Neuronal stem cell (in vitro differentiated cells): ENCODE measurements around the gene TBXAS1.

ENCODE experiments used
- DNase-seq: peaks from one replicate; pipeline ENCODE4 v3.0.0-alpha.2; 2013; ENCODE audit warnings: low spot score
- H2AFZ ChIP-seq: one replicate; pipeline ENCODE4 v1.6.1; 2013; ENCODE audit warnings: mild to moderate bottlenecking, low read length, inconsistent platforms
- H2AK5ac ChIP-seq: 2 replicates; pipeline ENCODE4 v1.6.1; 2013; ENCODE audit warnings: low read depth, mild to moderate bottlenecking, inconsistent platforms, low read length, moderate library complexity, mixed read lengths
- H2BK120ac ChIP-seq: 2 replicates; pipeline ENCODE4 v1.6.1; 2013; ENCODE audit warnings: low read depth, mild to moderate bottlenecking, inconsistent platforms, low read length, moderate library complexity, mixed read lengths
- H2BK12ac ChIP-seq: one replicate; pipeline ENCODE4 v1.6.1; 2013; ENCODE audit warnings: low read length, inconsistent platforms
- H2BK15ac ChIP-seq: 2 replicates; pipeline ENCODE4 v1.6.1; 2013; ENCODE audit warnings: mild to moderate bottlenecking, low read length, inconsistent platforms, mixed read lengths
- H2BK5ac ChIP-seq: one replicate; pipeline ENCODE4 v1.6.1; 2013; ENCODE audit warnings: inconsistent platforms, mild to moderate bottlenecking, low read length, moderate library complexity
- H3K14ac ChIP-seq: one replicate; pipeline ENCODE4 v1.6.1; 2013; ENCODE audit warnings: low read length, inconsistent platforms
- H3K18ac ChIP-seq: 2 replicates; pipeline ENCODE4 v1.6.1; 2013; ENCODE audit warnings: low read length, inconsistent platforms
- H3K23ac ChIP-seq: 2 replicates; pipeline ENCODE4 v1.6.1; 2013; ENCODE audit warnings: low read depth, mild to moderate bottlenecking, mixed read lengths, low read length, inconsistent platforms; ENCODE audit not compliant: poor library complexity
- H3K27ac ChIP-seq: replicated peaks from 3 replicates; pipeline ENCODE4 v1.5.1; 2013; ENCODE audit warnings: low read length, inconsistent platforms
- H3K27me3 ChIP-seq, 3 experiments: 2 replicates each; pipeline ENCODE4 v1.6.1; 2013; ENCODE audit warnings: low read length in 3 of 3, mild to moderate bottlenecking in 2 of 3, inconsistent platforms in 1 of 3, low read depth in 1 of 3, mixed read lengths in 1 of 3, moderate library complexity in 1 of 3; ENCODE audit not compliant: control insufficient read depth in 3 of 3, insufficient read depth in 3 of 3
- H3K36me3 ChIP-seq, 2 donors: replicated peaks in 1 of 2; 2 replicates each; pipeline ENCODE4 v1.6.1; 2013; ENCODE audit warnings: low read length in 2 of 2; ENCODE audit not compliant: control insufficient read depth in 2 of 2, insufficient read depth in 2 of 2
- H3K4ac ChIP-seq: 2 replicates; pipeline ENCODE4 v1.6.1; 2013; ENCODE audit warnings: inconsistent platforms, mild to moderate bottlenecking, low read length, moderate library complexity
- H3K4me1 ChIP-seq, 2 donors: 1 replicate in 1 of 2; 2 replicates in 1 of 2; pipeline ENCODE4 v1.6.1; 2013; ENCODE audit warnings: low read length in 2 of 2, low read depth in 1 of 2; ENCODE audit not compliant: control insufficient read depth in 2 of 2, insufficient read depth in 1 of 2
- H3K4me2 ChIP-seq: one replicate; pipeline ENCODE4 v1.6.1; 2013; ENCODE audit warnings: mild to moderate bottlenecking, low read length, inconsistent platforms; ENCODE audit not compliant: insufficient read depth, poor library complexity, severe bottlenecking
- H3K4me3 ChIP-seq, 2 donors: 2 replicates each; pipeline ENCODE4 v1.5.1; 2013; ENCODE audit warnings: low read length in 2 of 2, mild to moderate bottlenecking in 2 of 2, inconsistent platforms in 1 of 2, moderate library complexity in 1 of 2
- H3K79me1 ChIP-seq: one replicate; pipeline ENCODE4 v1.6.1; 2013; ENCODE audit warnings: low read depth, mild to moderate bottlenecking, inconsistent platforms, low read length, moderate library complexity
- H3K9ac ChIP-seq: one replicate; pipeline ENCODE4 v1.6.1; 2013; ENCODE audit warnings: mild to moderate bottlenecking, low read depth, low read length, inconsistent platforms; ENCODE audit not compliant: poor library complexity
- H3K9me3 ChIP-seq, 2 donors: replicated peaks in 1 of 2; 2 replicates each; pipeline versions ENCODE3 to v1.6.1; 2013; ENCODE audit warnings: low read length in 2 of 2, mild to moderate bottlenecking in 2 of 2, inconsistent platforms in 1 of 2, low read depth in 1 of 2, mixed read lengths in 1 of 2, moderate library complexity in 1 of 2; ENCODE audit not compliant: control insufficient read depth in 2 of 2, insufficient read depth in 1 of 2
- H4K8ac ChIP-seq: one replicate; pipeline ENCODE4 v1.6.1; 2013; ENCODE audit warnings: low read depth, mild to moderate bottlenecking, inconsistent platforms, low read length, moderate library complexity
- H4K91ac ChIP-seq: one replicate; pipeline ENCODE4 v1.6.1; 2013; ENCODE audit warnings: low read length, low read depth, mild to moderate bottlenecking, inconsistent platforms; ENCODE audit not compliant: poor library complexity
- WGBS, 2 donors: extraction: QIAGEN DNeasy Blood & Tissue Kit; methylation state at CpG; one replicate each; pipeline ENCODE4 v1.1.7; 2013; ENCODE audit warnings: missing lambda C conversion rate in 2 of 2, mixed read lengths in 1 of 2; ENCODE audit not compliant: insufficient read length in 2 of 2, insufficient replicate concordance in 1 of 2; ENCODE audit errors: extremely low coverage in 2 of 2; 5-methylcytosine and 5-hydroxymethylcytosine counted together

TBXAS1 gene

GRCh38 chr7:139990571-139991268, 161.7 kb downstream of the TBXAS1 start:
- no peak for DNase-seq
- Histone ChIP-seq H2BK120ac (no peak overlapping the region), H3K4me2 (no peak overlapping the region), H3K36me3 (no peaks in the 10 kb centered on the region), H4K91ac (no peak overlapping the region), H3K9me3 (no peaks in the 10 kb centered on the region), H3K79me1 (no peaks in the 10 kb centered on the region), H3K23ac (no peak overlapping the region), H2BK15ac (no peak overlapping the region), H3K27ac (no peak overlapping the region), H3K4me1 (peaks cover 0 to 4% of the 10 kb centered on the region in 2 donors), H2AFZ (no peak overlapping the region), H2BK5ac (no peak overlapping the region), H3K9ac (no peak overlapping the region), H2AK5ac (no peak overlapping the region), H3K4me3 (no peak overlapping the region), H2BK12ac (no peak overlapping the region), H3K4ac (no peak overlapping the region), H3K18ac (no peak overlapping the region), H4K8ac (no peak overlapping the region), H3K27me3 (peaks cover 0 to 17% (median 0%) of the 10 kb centered on the region in 3 experiments), H3K14ac (no peak overlapping the region)
- WGBS, 2 donors, result no CpG with 5 or more reads among the region's 22 CpGs

GRCh38 chr7:139991269-139991666, 162.2 kb downstream of the TBXAS1 start:
- Histone ChIP-seq H2AK5ac (no peak overlapping the region), H3K4ac (no peak overlapping the region), H3K9ac (no peak overlapping the region), H4K91ac (no peak overlapping the region), H4K8ac (no peak overlapping the region), H3K23ac (no peak overlapping the region), H2BK12ac (no peak overlapping the region), H3K9me3 (no peaks in the 10 kb centered on the region), H3K14ac (no peak overlapping the region), H3K36me3 (no peaks in the 10 kb centered on the region), H2BK120ac (no peak overlapping the region), H3K27me3 (peaks cover 0 to 19% (median 0%) of the 10 kb centered on the region in 3 experiments), H3K18ac (no peak overlapping the region), H2BK15ac (no peak overlapping the region), H3K4me3 (no peak overlapping the region), H2BK5ac (no peak overlapping the region), H3K27ac (no peak overlapping the region), H2AFZ (no peak overlapping the region), H3K4me1 (peaks cover 0 to 5% of the 10 kb centered on the region in 2 donors), H3K79me1 (no peaks in the 10 kb centered on the region), H3K4me2 (no peak overlapping the region)
- WGBS, 2 donors, result no CpG with 5 or more reads among the region's 5 CpGs
- DNase-seq, result no peak

- Histone ChIP-seq H4K8ac (no peak overlapping the region), H3K4ac (no peak overlapping the region), H3K23ac (no peak overlapping the region), H2AFZ (no peak overlapping the region), H3K4me3 (no peak overlapping the region), H3K27me3 (peaks cover 0 to 21% (median 0%) of the 10 kb centered on the region in 3 experiments), H2AK5ac (no peak overlapping the region), H3K14ac (peak overlapping the region; percentile 85), H3K18ac (peak overlapping the region; percentile 18), H3K9me3 (no peaks in the 10 kb centered on the region), H3K4me2 (no peak overlapping the region), H2BK120ac (peak overlapping the region; percentile 67), H2BK5ac (peak overlapping the region; percentile 19), H3K4me1 (peaks cover 0 to 6% of the 10 kb centered on the region in 2 donors), H4K91ac (no peak overlapping the region), H3K9ac (no peak overlapping the region), H2BK15ac (no peak overlapping the region), H3K79me1 (no peaks in the 10 kb centered on the region), H2BK12ac (no peak overlapping the region), H3K36me3 (no peaks in the 10 kb centered on the region), H3K27ac (no peak overlapping the region)
- WGBS, 2 donors, result no CpG with 5 or more reads among the region's 6 CpGs
- DNase-seq, result no peak
These were observed 162.8 kb downstream of the TBXAS1 start for GRCh38 chr7:139991911-139992310.

- Histone ChIP-seq H3K4me1 (peaks cover 0 to 6% of the 10 kb centered on the region in 2 donors), H3K27ac (no peak overlapping the region), H3K9me3 (no peaks in the 10 kb centered on the region), H4K8ac (no peak overlapping the region), H2BK5ac (peak overlapping the region; percentile 19), H3K18ac (peak overlapping the region; percentile 51), H2BK12ac (no peak overlapping the region), H3K4me3 (no peak overlapping the region), H3K36me3 (no peaks in the 10 kb centered on the region), H3K14ac (no peak overlapping the region), H2AK5ac (peak overlapping the region; percentile 3), H3K4me2 (no peak overlapping the region), H3K4ac (no peak overlapping the region), H3K27me3 (peaks cover 0 to 21% (median 0%) of the 10 kb centered on the region in 3 experiments), H2BK120ac (no peak overlapping the region), H3K9ac (no peak overlapping the region), H2AFZ (no peak overlapping the region), H3K79me1 (no peaks in the 10 kb centered on the region), H3K23ac (no peak overlapping the region), H4K91ac (no peak overlapping the region), H2BK15ac (no peak overlapping the region)
- no CpG with 5 or more reads among the region's 14 CpGs for WGBS, 2 donors
- no peak for DNase-seq
These were observed 163.4 kb downstream of the TBXAS1 start for GRCh38 chr7:139992353-139993044.
